HCT116 (cell line): ENCODE results near the gene CDR2L. TPM values are rescaled to one million over a fixed set of nuclear protein-coding genes. Genes with fewer than 3 reads are reported as not detected.

Source experiments
- CBX3 ChIP-seq: IDR thresholded peaks from 2 replicates; pipeline ENCODE4 v1.6.1; 2012; ENCODE audit warnings: low read depth
- CTCF ChIP-seq, 3 experiments: fragments of 200-600 bp in 1 of 3; sonication (generic) in 1 of 3; IDR thresholded peaks in 2 of 3; conservative IDR thresholded peaks in 1 of 3; 2 replicates each; pipeline ENCODE4 v1.5.1; 2012 to 2017; ENCODE audit warnings: low read depth in 2 of 3, low read length in 2 of 3, antibody characterized with exemption in 1 of 3, borderline replicate concordance in 1 of 3, control low read depth in 1 of 3, mild to moderate bottlenecking in 1 of 3, mixed read lengths in 1 of 3, mixed run types in 1 of 3, moderate library complexity in 1 of 3; ENCODE audit not compliant: insufficient read depth in 1 of 3
- EGR1 ChIP-seq: IDR thresholded peaks from 2 replicates; pipeline ENCODE4 v1.6.1; 2012; ENCODE audit warnings: low read depth
- EZH2phosphoT487 ChIP-seq: fragments of 200-600 bp; IDR thresholded peaks from 2 replicates; pipeline ENCODE4 v1.6.1; 2018; ENCODE audit warnings: antibody characterized with exemption, borderline replicate concordance
- POLR2A ChIP-seq: IDR thresholded peaks from 2 replicates; pipeline ENCODE4 v1.7.0; 2011; ENCODE audit warnings: borderline replicate concordance; ENCODE audit not compliant: insufficient read depth, insufficient read length; ENCODE audit errors: extremely low read depth
- POLR2AphosphoS5 ChIP-seq: IDR thresholded peaks from 2 replicates; pipeline ENCODE4 v1.6.1; 2011; ENCODE audit warnings: mild to moderate bottlenecking, low read depth, low read length, moderate library complexity
- RAD21 ChIP-seq: IDR thresholded peaks from 2 replicates; pipeline ENCODE4 v1.6.1; 2012; ENCODE audit warnings: low read depth, mild to moderate bottlenecking
- REST ChIP-seq: IDR thresholded peaks from 2 replicates; pipeline ENCODE4 v1.6.1; 2012; ENCODE audit warnings: low read depth
- YY1 ChIP-seq: IDR thresholded peaks from 2 replicates; pipeline ENCODE4 v1.6.1; 2011; ENCODE audit warnings: low read length, low read depth, moderate library complexity, mild to moderate bottlenecking; ENCODE audit not compliant: insufficient replicate concordance; ENCODE audit errors: extremely low read depth
- ZNF274 ChIP-seq: fragments of 200-500 bp; sonication (Bioruptor generic); IDR thresholded peaks from 2 replicates; pipeline ENCODE4 v1.6.1; 2014; ENCODE audit warnings: mild to moderate bottlenecking, low read depth, low read length, inconsistent platforms
- total RNA-seq: library from RNA; stranded (reverse); gene quantifications from one replicate; pipeline ENCODE4 v1.2.1, GENCODE V29; 2021; ENCODE audit not compliant: unreplicated experiment

Gene CDR2L
- total RNA-seq, 1 experiment from 2014 or later: 26.5 TPM

- TF ChIP-seq EZH2phosphoT487 (no peak), EGR1 (no peak), REST (no peak), YY1 (no peak), RAD21 (peak; percentile 64), POLR2AphosphoS5 (no peak), CBX3 (no peak), ZNF274 (no peak), CTCF (IDR thresholded peaks at IDR 0.05 in 2 of 3, conservative IDR thresholded peaks at IDR 0.05 in 1 of 3; ENCODE audit: borderline replicate concordance in 1 of 3, insufficient read depth in 1 of 3, low read depth in 2 of 3, low read length in 2 of 3) (peak; percentile 54 to 67 (median 64); a peak in 5 of 6 replicates), POLR2A (no peak)
These were observed 26.7 kb upstream of the CDR2L start (continued) for GRCh38 chr17:74960570-74961342.
